GM21786 (cell line): ENCODE results near the gene SH2D3C.

Source experiments
- ATAC-seq: cut with Tn5 transposase; IDR thresholded peaks from one replicate; pipeline ENCODE4 v1.9.1; 2021; ENCODE audit not compliant: unreplicated experiment

SH2D3C gene, protein sequence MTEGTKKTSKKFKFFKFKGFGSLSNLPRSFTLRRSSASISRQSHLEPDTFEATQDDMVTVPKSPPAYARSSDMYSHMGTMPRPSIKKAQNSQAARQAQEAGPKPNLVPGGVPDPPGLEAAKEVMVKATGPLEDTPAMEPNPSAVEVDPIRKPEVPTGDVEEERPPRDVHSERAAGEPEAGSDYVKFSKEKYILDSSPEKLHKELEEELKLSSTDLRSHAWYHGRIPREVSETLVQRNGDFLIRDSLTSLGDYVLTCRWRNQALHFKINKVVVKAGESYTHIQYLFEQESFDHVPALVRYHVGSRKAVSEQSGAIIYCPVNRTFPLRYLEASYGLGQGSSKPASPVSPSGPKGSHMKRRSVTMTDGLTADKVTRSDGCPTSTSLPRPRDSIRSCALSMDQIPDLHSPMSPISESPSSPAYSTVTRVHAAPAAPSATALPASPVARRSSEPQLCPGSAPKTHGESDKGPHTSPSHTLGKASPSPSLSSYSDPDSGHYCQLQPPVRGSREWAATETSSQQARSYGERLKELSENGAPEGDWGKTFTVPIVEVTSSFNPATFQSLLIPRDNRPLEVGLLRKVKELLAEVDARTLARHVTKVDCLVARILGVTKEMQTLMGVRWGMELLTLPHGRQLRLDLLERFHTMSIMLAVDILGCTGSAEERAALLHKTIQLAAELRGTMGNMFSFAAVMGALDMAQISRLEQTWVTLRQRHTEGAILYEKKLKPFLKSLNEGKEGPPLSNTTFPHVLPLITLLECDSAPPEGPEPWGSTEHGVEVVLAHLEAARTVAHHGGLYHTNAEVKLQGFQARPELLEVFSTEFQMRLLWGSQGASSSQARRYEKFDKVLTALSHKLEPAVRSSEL

GRCh38 chr9:127778280-127779135, at the start of gene SH2D3C:
Gene SH2D3C, minus strand, starts transcription at chr9:127778666. Its CDS starts 39 bp downstream, at chr9:127778627.
- ATAC-seq, result no peak

- ATAC-seq, result no peak
These were observed 47.9 kb upstream of the SH2D3C start for GRCh38 chr9:127826253-127826913.

DNA sequence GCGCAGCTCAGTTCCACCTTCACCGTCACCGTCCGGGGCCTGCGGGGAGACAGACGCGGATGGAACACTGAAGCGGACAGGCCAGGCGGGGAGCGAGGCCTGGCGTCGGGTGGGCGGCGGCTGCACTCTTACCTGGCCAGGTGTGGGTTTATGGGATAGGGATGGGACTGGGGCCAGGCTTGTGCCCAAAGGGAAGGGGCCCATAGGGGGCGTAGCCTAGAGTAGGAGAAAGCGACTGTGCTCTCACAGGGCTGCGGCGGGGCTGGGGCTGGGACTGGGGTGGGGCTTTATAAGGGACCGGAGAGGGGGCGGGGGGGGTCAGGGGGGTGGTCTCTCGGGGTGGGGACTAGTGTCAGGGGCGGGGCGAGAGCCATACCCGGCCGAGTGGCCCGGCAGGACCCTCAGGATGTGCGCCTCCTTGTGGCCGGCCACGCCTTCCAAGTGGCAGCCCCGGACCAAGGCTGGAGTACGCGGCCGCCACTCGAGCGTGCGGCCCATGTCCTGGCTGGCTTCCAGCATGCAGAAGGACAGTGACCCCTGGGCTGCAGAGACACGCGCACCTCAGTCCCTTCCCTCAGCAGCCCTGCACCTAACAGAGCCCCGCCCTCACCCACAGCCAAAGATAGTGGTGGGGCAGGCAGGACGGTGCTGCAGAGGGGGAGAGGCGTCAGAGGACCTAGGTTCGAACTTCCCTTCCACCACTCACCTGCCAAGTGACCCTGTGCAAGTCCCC, 47.0 kb upstream of the SH2D3C start:
- no peak for ATAC-seq

DNA sequence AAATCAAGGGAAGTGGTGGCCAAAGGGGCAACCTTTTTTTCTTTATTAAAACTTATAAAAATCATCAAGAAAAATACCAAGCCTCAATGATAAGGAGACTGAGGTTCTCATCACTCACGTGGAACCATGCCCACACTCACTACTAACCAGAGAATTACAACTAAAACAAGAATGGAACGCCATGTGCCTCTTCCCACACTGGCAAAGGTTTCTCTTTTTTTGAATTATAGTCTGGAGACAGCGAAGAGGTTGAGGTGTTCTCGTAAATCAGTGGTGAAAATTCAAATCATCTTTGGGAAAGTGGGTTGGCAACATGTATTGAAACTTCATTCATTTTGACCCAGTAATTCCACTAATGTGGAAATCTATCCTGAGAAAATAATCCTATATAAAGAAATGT, 43.6 kb upstream of the SH2D3C start:
- no peak for ATAC-seq

- ATAC-seq, result no peak
These were observed 40.1 kb upstream of the SH2D3C start for GRCh38 chr9:127818574-127818973.

DNA sequence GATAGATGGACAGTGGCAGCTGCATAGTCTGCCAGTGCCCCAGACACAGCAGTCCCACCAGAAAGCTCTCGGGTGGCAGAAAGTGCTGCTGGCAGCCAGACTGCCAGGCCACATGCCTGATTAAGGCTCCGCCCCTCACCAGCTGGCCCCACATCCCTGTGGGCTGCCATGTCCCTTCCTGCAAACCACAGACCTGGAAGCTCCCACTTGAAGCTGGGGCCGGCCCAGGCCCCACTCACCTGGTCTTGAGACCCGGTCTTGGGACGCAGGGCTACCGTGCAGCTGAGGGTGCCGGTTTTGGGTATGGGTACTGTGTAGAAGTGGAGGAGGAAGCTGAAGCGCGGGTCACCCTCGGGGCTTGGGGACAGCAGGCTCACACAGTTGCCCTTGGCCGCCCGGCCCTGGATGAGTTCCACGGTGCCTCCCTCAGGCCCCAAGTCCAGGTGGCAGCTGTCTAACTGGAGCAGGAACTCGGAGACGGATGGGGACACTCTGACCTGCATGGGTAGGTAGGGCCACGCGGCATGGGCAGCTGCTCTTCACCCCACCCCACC, 39.5 kb upstream of the SH2D3C start:
- no peak for ATAC-seq

DNA sequence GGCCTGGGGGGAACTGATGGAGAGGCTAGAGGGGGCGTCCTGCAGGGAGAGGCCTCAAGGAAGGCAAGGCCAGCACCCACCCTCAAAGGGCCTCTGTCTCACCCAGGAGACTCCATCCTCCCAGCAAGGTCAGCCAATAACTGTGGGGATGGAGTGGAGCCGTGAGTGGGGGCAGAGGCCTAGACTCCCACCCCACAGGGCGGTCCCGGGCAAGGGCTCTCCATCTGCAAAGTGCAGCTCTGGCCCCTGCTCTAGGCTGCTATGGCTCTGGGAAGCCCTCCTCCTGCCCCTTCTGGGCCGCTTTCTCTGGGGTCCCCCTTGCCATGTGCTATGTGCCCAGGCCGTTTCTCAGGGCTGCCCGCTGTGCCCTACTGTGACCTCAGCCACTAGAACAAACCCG, 38.3 kb upstream of the SH2D3C start:
- no peak for ATAC-seq

GRCh38 chr9:127816362-127816725, 37.9 kb upstream of the SH2D3C start:
- ATAC-seq, result no peak

DNA sequence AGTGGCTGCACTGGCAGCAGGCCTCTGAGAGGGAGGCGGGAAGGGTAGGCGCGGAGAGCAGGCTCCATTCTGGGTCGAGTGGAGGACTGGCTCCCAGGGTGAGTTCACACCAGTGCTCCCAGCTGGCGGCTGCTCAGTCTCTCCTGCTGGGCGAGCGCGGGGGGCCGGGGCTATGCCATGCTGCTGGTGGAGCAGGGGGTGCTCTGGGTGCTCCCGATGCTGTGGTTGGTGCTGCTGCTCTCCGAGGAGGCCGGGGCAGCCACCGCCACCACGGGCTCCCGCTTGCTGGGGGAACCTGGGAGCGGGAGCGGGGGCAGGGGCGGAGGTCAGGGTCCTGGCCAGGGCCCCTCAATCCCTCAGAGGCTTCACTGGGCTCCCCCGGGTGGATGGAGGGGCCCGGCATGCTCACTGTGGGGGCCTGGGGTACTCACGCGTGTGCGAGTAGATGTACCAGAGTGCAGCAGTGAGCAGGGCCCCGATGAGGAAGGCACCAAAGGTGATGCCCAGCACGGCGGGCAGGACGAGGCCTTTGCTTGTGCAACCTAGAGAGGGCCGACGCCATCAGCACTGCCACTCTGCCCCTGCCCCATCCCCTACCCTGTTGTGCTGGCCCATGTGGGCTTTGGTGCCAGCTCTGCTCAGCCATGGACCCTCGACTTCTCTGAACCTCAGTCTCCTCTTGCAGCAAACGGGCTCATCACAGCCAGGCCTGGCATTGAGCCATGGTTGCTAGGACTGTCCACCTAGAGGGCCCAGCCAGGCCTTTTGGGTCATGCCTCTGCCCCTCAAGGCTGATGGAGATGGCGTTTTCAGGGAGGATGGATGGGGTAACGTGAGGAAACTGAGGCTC, 37.3 kb upstream of the SH2D3C start:
- no peak for ATAC-seq

GRCh38 chr9:127814619-127815511, 36.4 kb upstream of the SH2D3C start:
- ATAC-seq, result no peak

- ATAC-seq, result no peak
These were observed 35.3 kb upstream of the SH2D3C start for GRCh38 chr9:127813686-127814226.

GRCh38 chr9:127812936-127813675, 34.6 kb upstream of the SH2D3C start:
- ATAC-seq, result no peak

DNA sequence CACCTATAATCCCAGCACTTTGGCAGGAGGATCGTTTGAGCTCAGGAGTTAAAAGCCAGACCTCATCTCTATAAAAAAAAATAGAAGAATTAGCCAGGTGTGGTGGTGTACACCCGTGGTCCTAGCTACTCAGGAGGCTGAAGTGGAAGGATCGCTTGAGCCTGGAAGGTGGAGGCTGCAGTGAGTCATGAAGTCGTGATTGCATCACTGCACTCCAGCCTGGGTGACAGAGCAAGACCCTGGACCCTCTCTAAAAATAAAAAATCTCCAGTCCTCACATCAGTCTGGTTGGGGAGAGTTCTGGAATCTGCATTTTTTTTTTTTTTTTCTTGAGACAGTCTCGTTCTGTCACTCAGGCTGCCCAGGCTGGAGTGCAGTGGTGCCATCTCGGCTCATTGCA, 33.5 kb upstream of the SH2D3C start:
- no peak for ATAC-seq

- no peak for ATAC-seq
These were observed 32.1 kb upstream of the SH2D3C start for GRCh38 chr9:127810378-127811187.

GRCh38 chr9:127809540-127810377, 31.3 kb upstream of the SH2D3C start:
- no peak for ATAC-seq
